ENCODE results near the gene WIPF2. TPM values are rescaled to one million over a fixed set of nuclear protein-coding genes. Genes with fewer than 3 reads are reported as not detected.

Gene WIPF2
- total and polyA plus RNA-seq, 2 donors (not counting 1 experiment from before 2014, with no cell fraction given): 7.7 to 48.4 TPM

- no peak for TF ChIP-seq EZH2 (IDR thresholded peaks at IDR 0.05; ENCODE audit: borderline replicate concordance, insufficient read depth, low read depth, low read length, poor library complexity, severe bottlenecking)
- TF ChIP-seq, protein P1, sequence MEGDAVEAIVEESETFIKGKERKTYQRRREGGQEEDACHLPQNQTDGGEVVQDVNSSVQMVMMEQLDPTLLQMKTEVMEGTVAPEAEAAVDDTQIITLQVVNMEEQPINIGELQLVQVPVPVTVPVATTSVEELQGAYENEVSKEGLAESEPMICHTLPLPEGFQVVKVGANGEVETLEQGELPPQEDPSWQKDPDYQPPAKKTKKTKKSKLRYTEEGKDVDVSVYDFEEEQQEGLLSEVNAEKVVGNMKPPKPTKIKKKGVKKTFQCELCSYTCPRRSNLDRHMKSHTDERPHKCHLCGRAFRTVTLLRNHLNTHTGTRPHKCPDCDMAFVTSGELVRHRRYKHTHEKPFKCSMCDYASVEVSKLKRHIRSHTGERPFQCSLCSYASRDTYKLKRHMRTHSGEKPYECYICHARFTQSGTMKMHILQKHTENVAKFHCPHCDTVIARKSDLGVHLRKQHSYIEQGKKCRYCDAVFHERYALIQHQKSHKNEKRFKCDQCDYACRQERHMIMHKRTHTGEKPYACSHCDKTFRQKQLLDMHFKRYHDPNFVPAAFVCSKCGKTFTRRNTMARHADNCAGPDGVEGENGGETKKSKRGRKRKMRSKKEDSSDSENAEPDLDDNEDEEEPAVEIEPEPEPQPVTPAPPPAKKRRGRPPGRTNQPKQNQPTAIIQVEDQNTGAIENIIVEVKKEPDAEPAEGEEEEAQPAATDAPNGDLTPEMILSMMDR (IDR thresholded peaks at IDR 0.05): no peak
- intact Hi-C loops (cut with micrococcal nuclease): no loop called here
- no peak overlapping the region for H3K27ac ChIP-seq (ENCODE audit: low read length in 2 of 2)
- no peak overlapping the region for H3K27ac Mint-ChIP-seq
- no peak overlapping the region for H3K9ac ChIP-seq (ENCODE audit: low read length)
- no peaks in the 10 kb centered on the region for H3K27me3 Mint-ChIP-seq
- CTCF ChIA-PET: interaction anchor here (0.6 kb wide), 1 partner anchor 16 kb away, joined by 3 read pairs; no protein-coding TSS in a partner anchor
- no peak overlapping the region for H3K4me3 Mint-ChIP-seq
- ATAC-seq (ENCODE audit: low read depth) (no peak), DNase-seq (no peak)
- H3K4me2 ChIP-seq (replicated peaks; ENCODE audit: low read depth, low read length, poor library complexity, severe bottlenecking): no peak overlapping the region
- H3K4me1 Mint-ChIP-seq: no peaks in the 10 kb centered on the region
- H3K79me2 ChIP-seq (ENCODE audit: control insufficient read depth, insufficient read depth, low read length): peaks cover 62% of the 10 kb centered on the region
- H3K4me1 ChIP-seq (ENCODE audit: control insufficient read depth in 2 of 2, insufficient read depth in 2 of 2, low read length in 2 of 2): no peaks in the 10 kb centered on the region
- 100% methylated on average over 1 of the region's 2 CpGs for WGBS (ENCODE audit: insufficient coverage)
- H2AFZ ChIP-seq (ENCODE audit: insufficient read depth, low read depth, low read length, poor library complexity, severe bottlenecking): no peak overlapping the region
- no peaks in the 10 kb centered on the region for H3K9me3 Mint-ChIP-seq (ENCODE audit: insufficient read depth)
- no peaks in the 10 kb centered on the region for H3K9me3 ChIP-seq (ENCODE audit: control extremely low read depth in 1 of 3, control insufficient read depth in 2 of 3, insufficient read depth in 1 of 3, low read length in 2 of 3)
- POLR2A ChIA-PET: no interaction called here
- no peak overlapping the region for H3K4me3 ChIP-seq (ENCODE audit: control extremely low read depth in 1 of 5, extremely low read depth in 1 of 5, insufficient read depth in 1 of 5, low read depth in 2 of 5, low read length in 4 of 5)
- H4K20me1 ChIP-seq (ENCODE audit: control insufficient read depth, insufficient read depth, low read length, poor library complexity, severe bottlenecking): peaks cover 49% of the 10 kb centered on the region
- no peaks in the 10 kb centered on the region for H3K27me3 ChIP-seq (replicated peaks in 1 of 4; ENCODE audit: control extremely low read depth in 1 of 4, control insufficient read depth in 3 of 4, insufficient read depth in 4 of 4, low read length in 3 of 4)
- H3K36me3 ChIP-seq (replicated peaks in 1 of 2; ENCODE audit: control extremely low read depth in 1 of 2, control insufficient read depth in 1 of 2, extremely low read depth in 1 of 2, insufficient read depth in 2 of 2, low read length in 1 of 2): peaks cover 15 to 60% of the 10 kb centered on the region in 2 experiments
These were observed 40.4 kb downstream of the WIPF2 start for GRCh38 chr17:40259505-40259904.

DNA sequence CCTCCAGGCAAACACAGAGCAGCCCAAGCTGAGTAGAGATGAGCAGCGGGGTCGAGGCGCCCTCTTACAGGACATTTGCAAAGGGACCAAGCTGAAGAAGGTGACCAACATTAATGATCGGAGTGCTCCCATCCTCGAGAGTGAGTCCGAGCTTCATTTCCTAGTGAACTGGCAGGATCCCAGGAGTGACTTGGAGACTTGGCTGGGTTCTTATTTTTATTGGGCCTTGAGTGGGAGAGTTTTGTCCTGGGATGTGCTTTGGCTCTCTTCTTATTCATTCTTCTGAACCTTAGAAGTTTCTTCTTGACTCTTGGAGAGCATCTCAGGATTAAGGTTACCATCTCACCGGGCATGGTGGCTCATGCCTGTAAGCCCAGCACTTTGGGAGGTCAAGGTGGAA lies 41.4 kb downstream of the WIPF2 start:
- peaks cover 15 to 70% of the 10 kb centered on the region in 2 experiments for H3K36me3 ChIP-seq (replicated peaks in 1 of 2; ENCODE audit: control extremely low read depth in 1 of 2, control insufficient read depth in 1 of 2, extremely low read depth in 1 of 2, insufficient read depth in 2 of 2, low read length in 1 of 2)
- intact Hi-C loops (cut with micrococcal nuclease): no loop called here

More for the DNA sequence above, 41.4 kb downstream of the WIPF2 start:
- TF ChIP-seq, protein P1 (IDR thresholded peaks at IDR 0.05): no peak
- TF ChIP-seq EZH2 (IDR thresholded peaks at IDR 0.05; ENCODE audit: borderline replicate concordance, insufficient read depth, low read depth, low read length, poor library complexity, severe bottlenecking): no peak
- Histone ChIP-seq H2AFZ (ENCODE audit: insufficient read depth, low read depth, low read length, poor library complexity, severe bottlenecking) (no peak overlapping the region), H3K27ac (ENCODE audit: low read length in 2 of 2) (no peak overlapping the region), H3K27me3 (replicated peaks in 1 of 4; ENCODE audit: control extremely low read depth in 1 of 4, control insufficient read depth in 3 of 4, insufficient read depth in 4 of 4, low read length in 3 of 4) (no peaks in the 10 kb centered on the region), H3K79me2 (ENCODE audit: control insufficient read depth, insufficient read depth, low read length) (peaks cover 60% of the 10 kb centered on the region), H3K9me3 (ENCODE audit: control extremely low read depth in 1 of 3, control insufficient read depth in 2 of 3, insufficient read depth in 1 of 3, low read length in 2 of 3) (no peaks in the 10 kb centered on the region), H3K9ac (ENCODE audit: low read length) (no peak overlapping the region), H3K4me3 (ENCODE audit: control extremely low read depth in 1 of 5, extremely low read depth in 1 of 5, insufficient read depth in 1 of 5, low read depth in 2 of 5, low read length in 4 of 5) (no peak overlapping the region), H3K4me2 (replicated peaks; ENCODE audit: low read depth, low read length, poor library complexity, severe bottlenecking) (no peak overlapping the region), H4K20me1 (ENCODE audit: control insufficient read depth, insufficient read depth, low read length, poor library complexity, severe bottlenecking) (peaks cover 50% of the 10 kb centered on the region), H3K4me1 (ENCODE audit: control insufficient read depth in 2 of 2, insufficient read depth in 2 of 2, low read length in 2 of 2) (no peaks in the 10 kb centered on the region)
- DNase-seq (no peak), ATAC-seq (ENCODE audit: low read depth) (no peak)
- Mint-ChIP-seq H3K9me3 (ENCODE audit: insufficient read depth) (no peaks in the 10 kb centered on the region), H3K4me3 (no peak overlapping the region), H3K27me3 (no peaks in the 10 kb centered on the region), H3K27ac (peak overlapping the region; percentile 20), H3K4me1 (no peaks in the 10 kb centered on the region)
- CTCF ChIA-PET: interaction anchor here (0.6 to 0.7 kb wide), 2 partner anchors 24 to 246 kb away, joined by 3 to 4 read pairs; no protein-coding TSS in a partner anchor
- 100% methylated on average over 7 of the region's 7 CpGs for WGBS (ENCODE audit: insufficient coverage)
- POLR2A ChIA-PET: no interaction called here
